Activated CD4-positive, alpha-beta T cell treated with anti-CD3 and anti-CD28 coated beads, Interleukin-2, Interleukin-6, amounts not matched to agents 100 ng/mL and 50 ng/mL, durations not matched to agents 16 hours and 8 hours (primary cell): Measurements from ENCODE around the gene CALR.
"Not testable (repeated sequence)": the region's sequence is repeated elsewhere in the genome, so short reads cannot be mapped to it uniquely, and the experiment has no call there.

Source experiments
- DNase-seq: peaks from one replicate; pipeline ENCODE4 v3.0.0-alpha.2; 2020

The CALR gene

GRCh38 chr19:12953799-12954611, 15.6 kb downstream of the CALR start:
- no peak for DNase-seq

GRCh38 chr19:12954612-12954962, 16.2 kb downstream of the CALR start:
- DNase-seq: no peak

GRCh38 chr19:12955575-12955974, 17.2 kb downstream of the CALR start:
- DNase-seq: not testable (repeated sequence)

GRCh38 chr19:12955996-12956395, 17.6 kb downstream of the CALR start:
- DNase-seq: no peak

- peak; percentile 93 for DNase-seq
These were observed 18.3 kb downstream of the CALR start, which contains the start of gene GADD45GIP1 for GRCh38 chr19:12956446-12957388. Gene GADD45GIP1 (minus strand): TSS chr19:12957223. CDS start chr19:12957212, 11 bp downstream.

- DNase-seq: not testable (repeated sequence)
These were observed 19.1 kb downstream of the CALR start for GRCh38 chr19:12957389-12957952.

GRCh38 chr19:12959481-12959880, 21.1 kb downstream of the CALR start:
- DNase-seq: no peak

GRCh38 chr19:12965017-12965811, 26.8 kb downstream of the CALR start:
- peak; percentile 91 for DNase-seq

GRCh38 chr19:12965812-12966135, 27.4 kb downstream of the CALR start:
- no peak for DNase-seq

- no peak for DNase-seq
These were observed 29.5 kb downstream of the CALR start for GRCh38 chr19:12967907-12968306.

GRCh38 chr19:12969292-12969988, 31.0 kb downstream of the CALR start, which contains the start of gene DAND5:
Gene DAND5 (plus strand): TSS chr19:12969576. CDS start chr19:12969661, 85 bp downstream.
- no peak for DNase-seq

- no peak for DNase-seq
These were observed 31.8 kb downstream of the CALR start for GRCh38 chr19:12970070-12970820.

- DNase-seq: no peak
These were observed 34.8 kb downstream of the CALR start for GRCh38 chr19:12973236-12973635.

- no peak for DNase-seq
These were observed 36.2 kb downstream of the CALR start for GRCh38 chr19:12974301-12975220.

GRCh38 chr19:12975221-12975741, 36.9 kb downstream of the CALR start:
- no peak for DNase-seq

GRCh38 chr19:12976109-12976508, 37.7 kb downstream of the CALR start:
- DNase-seq: not testable (repeated sequence)

- no peak for DNase-seq
These were observed 41.6 kb downstream of the CALR start for GRCh38 chr19:12979974-12980373.

- no peak for DNase-seq
These were observed 44.2 kb downstream of the CALR start for GRCh38 chr19:12982648-12983047.

GRCh38 chr19:12983091-12983490, 44.7 kb downstream of the CALR start:
- no peak for DNase-seq
